Measurements from ENCODE around the gene RIT1.
A peak's percentile ranks its signal among the peaks of the same experiment; 100 is the strongest.

The RIT1 gene

GRCh38 chr1:155946633-155947219, 35.6 kb upstream of the RIT1 start:
- Histone ChIP-seq H3K27ac (ENCODE audit: low read length) (peak overlapping the region; percentile 87), H3K9me3 (replicated peaks; ENCODE audit: insufficient read depth, low read length) (no peaks in the 10 kb centered on the region), H3F3A (ENCODE audit: insufficient read depth, low read length) (peaks cover 85% of the 10 kb centered on the region), H3K4me2 (ENCODE audit: low read depth, low read length) (peak overlapping the region; percentile 77), H3K79me2 (ENCODE audit: low read length) (peaks cover 32% of the 10 kb centered on the region), H3K36me3 (replicated peaks; ENCODE audit: insufficient read depth, low read length) (peaks cover 21% of the 10 kb centered on the region), H3K4me1 (ENCODE audit: low read length) (peaks cover 88% of the 10 kb centered on the region), H3K9ac (ENCODE audit: low read length) (peak overlapping the region; percentile 47), H3K9me2 (replicated peaks; ENCODE audit: insufficient read depth, low read length) (no peaks in the 10 kb centered on the region), H2AFZ (ENCODE audit: low read length) (no peak overlapping the region), H3K4me3 (ENCODE audit: low read length) (no peak overlapping the region), H4K20me1 (ENCODE audit: insufficient read depth, low read length) (no peaks in the 10 kb centered on the region), H3K27me3 (replicated peaks; ENCODE audit: insufficient read depth, low read length) (no peaks in the 10 kb centered on the region)
- no peak for TF ChIP-seq CTCF (IDR thresholded peaks at IDR 0.05; ENCODE audit: low read length)
- no peak for TF ChIP-seq EZH2 (optimal IDR thresholded peaks at IDR 0.05; ENCODE audit: low read depth, low read length)
- no peak for TF ChIP-seq EZH2phosphoT487 (IDR thresholded peaks at IDR 0.05; ENCODE audit: low read length)
- DNase-seq, result no peak

- H3K27me3 ChIP-seq (replicated peaks; ENCODE audit: insufficient read depth, low read length), result no peaks in the 10 kb centered on the region
- no peaks in the 10 kb centered on the region for H3K9me2 ChIP-seq (replicated peaks; ENCODE audit: insufficient read depth, low read length)
- H3K9me3 ChIP-seq (replicated peaks; ENCODE audit: insufficient read depth, low read length), result no peaks in the 10 kb centered on the region
- no peak overlapping the region for H3K4me2 ChIP-seq (ENCODE audit: low read depth, low read length)
- no peak overlapping the region for H3K9ac ChIP-seq (ENCODE audit: low read length)
- H4K20me1 ChIP-seq (ENCODE audit: insufficient read depth, low read length), result no peaks in the 10 kb centered on the region
- H2AFZ ChIP-seq (ENCODE audit: low read length), result no peak overlapping the region
- DNase-seq, result no peak
- peaks cover 86% of the 10 kb centered on the region for H3K4me1 ChIP-seq (ENCODE audit: low read length)
- TF ChIP-seq CTCF (IDR thresholded peaks at IDR 0.05; ENCODE audit: low read length) (no peak), EZH2phosphoT487 (IDR thresholded peaks at IDR 0.05; ENCODE audit: low read length) (no peak), EZH2 (optimal IDR thresholded peaks at IDR 0.05; ENCODE audit: low read depth, low read length) (no peak)
- no peak overlapping the region for H3K4me3 ChIP-seq (ENCODE audit: low read length)
- H3K36me3 ChIP-seq (replicated peaks; ENCODE audit: insufficient read depth, low read length), result peaks cover 3% of the 10 kb centered on the region; the same call in 1 of the 2 replicates
- peaks cover 12% of the 10 kb centered on the region for H3K79me2 ChIP-seq (ENCODE audit: low read length)
- H3F3A ChIP-seq (ENCODE audit: insufficient read depth, low read length), result peaks cover 82% of the 10 kb centered on the region
- peak overlapping the region; percentile 87; the same call in 1 of the 2 replicates for H3K27ac ChIP-seq (ENCODE audit: low read length)
Measured at GRCh38 chr1:155944444-155944799, 33.3 kb upstream of the RIT1 start.

GRCh38 chr1:155942578-155943141, 31.5 kb upstream of the RIT1 start:
- no peak for DNase-seq
- Histone ChIP-seq H3K4me2 (ENCODE audit: low read depth, low read length) (peak overlapping the region; percentile 1), H2AFZ (ENCODE audit: low read length) (no peak overlapping the region), H3K27me3 (replicated peaks; ENCODE audit: insufficient read depth, low read length) (no peaks in the 10 kb centered on the region), H3K4me3 (ENCODE audit: low read length) (no peak overlapping the region), H3K9me3 (replicated peaks; ENCODE audit: insufficient read depth, low read length) (no peaks in the 10 kb centered on the region), H3K9me2 (replicated peaks; ENCODE audit: insufficient read depth, low read length) (no peaks in the 10 kb centered on the region), H3K4me1 (ENCODE audit: low read length) (peaks cover 79% of the 10 kb centered on the region), H3F3A (ENCODE audit: insufficient read depth, low read length) (peaks cover 75% of the 10 kb centered on the region), H3K36me3 (replicated peaks; ENCODE audit: insufficient read depth, low read length) (peaks cover 3% of the 10 kb centered on the region; the same call in 1 of the 2 replicates), H4K20me1 (ENCODE audit: insufficient read depth, low read length) (no peaks in the 10 kb centered on the region), H3K79me2 (ENCODE audit: low read length) (peaks cover 6% of the 10 kb centered on the region), H3K27ac (ENCODE audit: low read length) (peak overlapping the region; percentile 87; the same call in 1 of the 2 replicates), H3K9ac (ENCODE audit: low read length) (no peak overlapping the region)
- no peak for TF ChIP-seq EZH2phosphoT487 (IDR thresholded peaks at IDR 0.05; ENCODE audit: low read length)
- no peak for TF ChIP-seq CTCF (IDR thresholded peaks at IDR 0.05; ENCODE audit: low read length)
- TF ChIP-seq EZH2 (optimal IDR thresholded peaks at IDR 0.05; ENCODE audit: low read depth, low read length), result no peak

Data from MM.1S (cell line).